Measurements from ENCODE around the gene ECHDC3. TPM values are rescaled to one million over a fixed set of nuclear protein-coding genes. Genes with fewer than 3 reads are reported as not detected.

Gene ECHDC3
- total and polyA plus RNA-seq, 2 of the 8 experiments (the other 6 are each of a cell fraction or from before 2014, with no cell fraction given) = 15.6 to 19.9 TPM

GRCh38 chr10:11808808-11809207 lies 66.6 kb downstream of the ECHDC3 start (continued):
- TF ChIP-seq CEBPB (IDR thresholded peaks at IDR 0.05; ENCODE audit: low read depth, low read length) = no peak
- TF ChIP-seq POLR2AphosphoS5 (IDR thresholded peaks at IDR 0.05; ENCODE audit: low read depth, low read length) = no peak

Data from H1 (cell line).